ENCODE measurements around the gene P2RY2. TPM values are rescaled to one million over a fixed set of nuclear protein-coding genes. Genes with fewer than 3 reads are reported as not detected.
A peak's percentile ranks its signal among the peaks of the same experiment; 100 is the strongest.

Gene P2RY2
- total RNA-seq, 1 donor from 2014 or later, result 18.3 TPM

DNA sequence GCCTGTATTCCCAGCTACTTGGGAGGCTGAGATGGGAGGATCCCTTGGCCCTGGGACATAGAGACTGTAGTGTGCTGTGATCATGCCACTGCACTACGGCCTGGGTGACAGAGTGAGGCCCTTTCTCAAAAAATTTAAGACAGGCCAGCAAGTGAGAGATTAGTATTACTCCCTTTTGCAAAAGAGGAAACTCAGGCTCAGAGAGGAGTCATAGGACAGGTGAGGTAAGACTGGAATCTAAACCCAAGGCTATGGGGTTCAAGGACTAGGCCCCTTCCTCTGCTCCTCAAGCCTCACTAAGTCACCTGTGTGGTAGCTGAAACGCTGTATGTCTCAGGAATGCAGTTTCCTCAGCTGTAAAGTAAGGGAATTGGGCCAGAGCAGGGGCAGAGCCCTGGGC, 1.6 kb upstream of the P2RY2 start:
- H3K27me3 ChIP-seq, result no peaks in the 10 kb centered on the region
- peak in 1 of 2 donors; percentile 1 for DNase-seq (ENCODE audit: low spot score in 2 of 2)
- peaks cover 2 to 3% of the 10 kb centered on the region in 2 donors for H3K4me1 ChIP-seq
- H3K27ac ChIP-seq, result no peak overlapping the region
- H3K36me3 ChIP-seq, result no peaks in the 10 kb centered on the region
- H3K4me3 ChIP-seq, result no peak overlapping the region
- intact Hi-C loops (cut with DNase I), result no loop called here
- no peaks in the 10 kb centered on the region for H3K9me3 ChIP-seq
- TF ChIP-seq, protein P1, sequence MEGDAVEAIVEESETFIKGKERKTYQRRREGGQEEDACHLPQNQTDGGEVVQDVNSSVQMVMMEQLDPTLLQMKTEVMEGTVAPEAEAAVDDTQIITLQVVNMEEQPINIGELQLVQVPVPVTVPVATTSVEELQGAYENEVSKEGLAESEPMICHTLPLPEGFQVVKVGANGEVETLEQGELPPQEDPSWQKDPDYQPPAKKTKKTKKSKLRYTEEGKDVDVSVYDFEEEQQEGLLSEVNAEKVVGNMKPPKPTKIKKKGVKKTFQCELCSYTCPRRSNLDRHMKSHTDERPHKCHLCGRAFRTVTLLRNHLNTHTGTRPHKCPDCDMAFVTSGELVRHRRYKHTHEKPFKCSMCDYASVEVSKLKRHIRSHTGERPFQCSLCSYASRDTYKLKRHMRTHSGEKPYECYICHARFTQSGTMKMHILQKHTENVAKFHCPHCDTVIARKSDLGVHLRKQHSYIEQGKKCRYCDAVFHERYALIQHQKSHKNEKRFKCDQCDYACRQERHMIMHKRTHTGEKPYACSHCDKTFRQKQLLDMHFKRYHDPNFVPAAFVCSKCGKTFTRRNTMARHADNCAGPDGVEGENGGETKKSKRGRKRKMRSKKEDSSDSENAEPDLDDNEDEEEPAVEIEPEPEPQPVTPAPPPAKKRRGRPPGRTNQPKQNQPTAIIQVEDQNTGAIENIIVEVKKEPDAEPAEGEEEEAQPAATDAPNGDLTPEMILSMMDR (IDR thresholded peaks at IDR 0.05), result no peak

- Histone ChIP-seq H3K36me3 (no peaks in the 10 kb centered on the region), H3K4me1 (peaks cover 2 to 3% of the 10 kb centered on the region in 2 donors), H3K4me3 (peak overlapping the region; percentile 52 to 71), H3K9me3 (no peaks in the 10 kb centered on the region), H3K27ac (no peak overlapping the region), H3K27me3 (no peaks in the 10 kb centered on the region)
- DNase-seq (ENCODE audit: low spot score in 2 of 2), result peak in 1 of 2 donors; percentile 3
- intact Hi-C loops (cut with DNase I), result no loop called here
- TF ChIP-seq, protein P1 (IDR thresholded peaks at IDR 0.05), result no peak
Measured at GRCh38 chr11:73217131-73217809, 811 bp upstream of the P2RY2 start.

DNA sequence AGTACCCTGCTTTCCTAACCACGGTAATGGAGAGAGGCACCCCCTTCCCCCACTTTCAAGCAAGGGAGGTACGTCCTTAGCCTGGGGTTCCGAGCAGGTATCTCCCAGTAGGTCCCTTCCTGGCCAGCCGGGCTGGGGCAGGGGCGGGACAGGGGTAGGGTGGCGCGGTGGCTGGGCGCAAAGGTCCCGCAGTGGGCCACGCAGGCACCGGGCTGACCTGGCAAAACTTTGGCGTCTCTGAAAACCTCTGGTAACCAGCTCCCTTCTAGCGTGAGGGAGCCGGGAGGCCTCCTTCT, 323 bp upstream of the P2RY2 start:
- no peaks in the 10 kb centered on the region for H3K9me3 ChIP-seq
- no peak for DNase-seq (ENCODE audit: low spot score in 2 of 2)
- H3K4me1 ChIP-seq, result peaks cover 2 to 3% of the 10 kb centered on the region in 2 donors
- no peaks in the 10 kb centered on the region for H3K27me3 ChIP-seq
- TF ChIP-seq, protein P1 (IDR thresholded peaks at IDR 0.05), result no peak
- H3K36me3 ChIP-seq, result no peaks in the 10 kb centered on the region
- intact Hi-C loops (cut with DNase I), result loop anchor here (1.0 to 2.0 kb wide), 3 partner anchors 25 to 72 kb away; no protein-coding TSS in a partner anchor
- peak overlapping the region in 1 of 2 donors; percentile 11 for H3K27ac ChIP-seq
- peak overlapping the region; percentile 52 to 71 for H3K4me3 ChIP-seq

GRCh38 chr11:73218830-73219215, 742 bp downstream of the P2RY2 start:
- DNase-seq (ENCODE audit: low spot score in 2 of 2), result no peak
- intact Hi-C loops (cut with DNase I), result loop anchor here (1.0 to 2.0 kb wide), 3 partner anchors 24 to 70 kb away; no protein-coding TSS in a partner anchor
- no peak overlapping the region for H3K27ac ChIP-seq

DNA sequence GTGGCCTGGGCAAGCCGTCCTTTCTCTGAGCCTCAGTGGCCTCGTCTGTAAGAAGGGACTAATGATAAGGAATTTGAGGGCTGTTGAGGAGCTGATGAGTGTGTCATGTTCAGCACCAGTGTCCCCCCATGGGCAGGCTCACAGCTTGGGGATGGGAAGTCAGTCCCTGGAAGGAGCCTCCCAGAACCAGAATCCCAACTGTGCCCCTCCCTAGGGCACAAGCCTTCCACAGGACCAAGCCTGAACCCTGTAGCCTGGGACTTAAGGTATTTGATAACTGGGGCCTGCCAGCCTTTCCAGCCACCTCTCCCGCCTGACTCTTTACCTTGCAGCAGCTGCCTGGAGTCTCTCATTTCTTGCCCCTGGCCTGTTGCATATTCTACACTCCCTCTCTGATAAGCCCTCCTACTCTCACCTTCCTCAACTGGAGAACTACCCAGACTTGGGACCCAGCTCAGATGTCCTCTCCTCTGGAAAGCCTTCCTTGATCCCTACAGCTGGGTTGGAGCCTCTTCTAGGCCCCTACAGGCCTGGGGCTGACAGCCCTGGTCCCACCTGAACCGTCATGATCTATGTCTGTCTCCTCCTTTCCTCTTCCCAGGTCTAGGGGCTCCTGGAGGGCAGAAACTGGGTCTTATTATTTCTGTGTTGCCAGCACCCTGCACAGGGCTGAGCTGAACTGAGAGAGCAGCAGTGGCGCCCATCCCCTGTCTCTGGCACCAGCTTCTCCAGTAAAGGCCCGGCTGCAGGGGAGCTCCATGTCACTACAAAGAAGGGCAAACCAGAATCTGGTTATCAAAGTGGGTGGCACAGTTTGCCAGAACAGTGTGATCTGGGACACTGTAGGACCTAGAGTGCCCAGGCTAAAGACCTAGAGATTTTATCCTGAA, 1.6 kb downstream of the P2RY2 start:
- DNase-seq (ENCODE audit: low spot score in 2 of 2), result peak in 1 of 2 donors; percentile 0
- no peaks in the 10 kb centered on the region for H3K9me3 ChIP-seq
- TF ChIP-seq, protein P1 (IDR thresholded peaks at IDR 0.05), result no peak

More at GRCh38 chr11:73218830-73219215, 742 bp downstream of the P2RY2 start:
- Histone ChIP-seq H3K4me3 (peak overlapping the region; percentile 52 to 71), H3K9me3 (no peaks in the 10 kb centered on the region), H3K36me3 (no peaks in the 10 kb centered on the region), H3K4me1 (peaks cover 2 to 3% of the 10 kb centered on the region in 2 donors), H3K27me3 (no peaks in the 10 kb centered on the region)
- TF ChIP-seq, protein P1 (IDR thresholded peaks at IDR 0.05), result no peak

More for the DNA sequence above, 1.6 kb downstream of the P2RY2 start:
- H3K4me3 ChIP-seq, result no peak overlapping the region
- no peaks in the 10 kb centered on the region for H3K36me3 ChIP-seq
- H3K27ac ChIP-seq, result no peak overlapping the region
- no peaks in the 10 kb centered on the region for H3K27me3 ChIP-seq
- intact Hi-C loops (cut with DNase I), result loop anchor here (2.0 kb wide), 2 partner anchors 23 to 35 kb away; no protein-coding TSS in a partner anchor
- peaks cover 2 to 3% of the 10 kb centered on the region in 2 donors for H3K4me1 ChIP-seq

Measured in ascending aorta (tissue), 2 donors.